ENCODE measurements around the gene CIZ1.

The CIZ1 gene

GRCh38 chr9:128125580-128126354 is 65.6 kb downstream of the CIZ1 start:
- peak overlapping the region; percentile 16 for H4K12ac ChIP-seq (ENCODE audit: low read depth, low read length)
- no peak overlapping the region for H2BK5ac ChIP-seq (ENCODE audit: low read depth, low read length, poor library complexity)
- no peak overlapping the region for H3K9ac ChIP-seq (ENCODE audit: low read length)
- H2AFZ ChIP-seq (ENCODE audit: insufficient read depth, low read length, poor library complexity): no peak overlapping the region
- no peak overlapping the region for H3K23ac ChIP-seq (ENCODE audit: low read length)
- no peaks in the 10 kb centered on the region for H3K27me3 ChIP-seq (ENCODE audit: insufficient read depth, low read length)
- DNase-seq: no peak
- no peak overlapping the region for H2BK120ac ChIP-seq (ENCODE audit: insufficient read depth, low read length, poor library complexity)
- H3K4me2 ChIP-seq (ENCODE audit: low read length): no peak overlapping the region
- H3K4me3 ChIP-seq (ENCODE audit: low read depth, low read length): no peak overlapping the region
- H4K8ac ChIP-seq (ENCODE audit: low read depth, low read length): no peak overlapping the region
- no peak overlapping the region for H3K14ac ChIP-seq (ENCODE audit: low read length)
- no peak overlapping the region for H3K27ac ChIP-seq (ENCODE audit: low read depth, low read length)
- no peak overlapping the region for H4K91ac ChIP-seq (ENCODE audit: low read depth, low read length)
- peaks cover 34 to 39% of the 10 kb centered on the region in 2 experiments for H3K36me3 ChIP-seq (ENCODE audit: control insufficient read depth in 1 of 2, insufficient read depth in 2 of 2, low read length in 2 of 2)
- H3K79me1 ChIP-seq (ENCODE audit: low read length): peaks cover 16% of the 10 kb centered on the region
- peaks cover 6% of the 10 kb centered on the region for H3K9me3 ChIP-seq (ENCODE audit: insufficient read depth, low read depth, low read length)
- H3K79me2 ChIP-seq (ENCODE audit: control insufficient read depth, insufficient read depth, low read length, poor library complexity): peaks cover 14% of the 10 kb centered on the region
- H3K4me1 ChIP-seq (ENCODE audit: control insufficient read depth in 1 of 2, insufficient read depth in 2 of 2, low read length in 2 of 2): peaks cover 5 to 13% of the 10 kb centered on the region in 2 experiments
- H2BK12ac ChIP-seq (ENCODE audit: low read length): no peak overlapping the region
- H3K18ac ChIP-seq (ENCODE audit: low read length): peak overlapping the region; percentile 33
- peak overlapping the region; percentile 19 for H3K4ac ChIP-seq (ENCODE audit: low read depth, low read length)
- WGBS (ENCODE audit: extremely low coverage, insufficient coverage, insufficient read length): no CpG with 5 or more reads among the region's 10 CpGs
- no peak overlapping the region for H2AK5ac ChIP-seq (ENCODE audit: low read length)

- no peak overlapping the region for H2BK120ac ChIP-seq (ENCODE audit: insufficient read depth, low read length, poor library complexity)
- H2AFZ ChIP-seq (ENCODE audit: insufficient read depth, low read length, poor library complexity): no peak overlapping the region
- peaks cover 41 to 44% of the 10 kb centered on the region in 2 experiments for H3K36me3 ChIP-seq (ENCODE audit: control insufficient read depth in 1 of 2, insufficient read depth in 2 of 2, low read length in 2 of 2)
- no peak overlapping the region for H3K4ac ChIP-seq (ENCODE audit: low read depth, low read length)
- H2BK5ac ChIP-seq (ENCODE audit: low read depth, low read length, poor library complexity): no peak overlapping the region
- H3K4me3 ChIP-seq (ENCODE audit: low read depth, low read length): no peak overlapping the region
- peaks cover 16% of the 10 kb centered on the region for H3K79me1 ChIP-seq (ENCODE audit: low read length)
- no peak overlapping the region for H4K8ac ChIP-seq (ENCODE audit: low read depth, low read length)
- H2BK12ac ChIP-seq (ENCODE audit: low read length): no peak overlapping the region
- H3K27ac ChIP-seq (ENCODE audit: low read depth, low read length): no peak overlapping the region
- peaks cover 7% of the 10 kb centered on the region for H3K9me3 ChIP-seq (ENCODE audit: insufficient read depth, low read depth, low read length)
- no peaks in the 10 kb centered on the region for H3K27me3 ChIP-seq (ENCODE audit: insufficient read depth, low read length)
- H3K18ac ChIP-seq (ENCODE audit: low read length): peak overlapping the region; percentile 12
- H3K23ac ChIP-seq (ENCODE audit: low read length): no peak overlapping the region
- peaks cover 14% of the 10 kb centered on the region for H3K79me2 ChIP-seq (ENCODE audit: control insufficient read depth, insufficient read depth, low read length, poor library complexity)
- H3K9ac ChIP-seq (ENCODE audit: low read length): peak overlapping the region; percentile 16
- no peak overlapping the region for H4K12ac ChIP-seq (ENCODE audit: low read depth, low read length)
- DNase-seq: peak in 1 of 2 donors; percentile 43
- peaks cover 5 to 13% of the 10 kb centered on the region in 2 experiments for H3K4me1 ChIP-seq (ENCODE audit: control insufficient read depth in 1 of 2, insufficient read depth in 2 of 2, low read length in 2 of 2)
- H2AK5ac ChIP-seq (ENCODE audit: low read length): no peak overlapping the region
- WGBS (ENCODE audit: extremely low coverage, insufficient coverage, insufficient read length): no CpG with 5 or more reads among the region's 16 CpGs
- H4K91ac ChIP-seq (ENCODE audit: low read depth, low read length): no peak overlapping the region
- H3K14ac ChIP-seq (ENCODE audit: low read length): no peak overlapping the region
- H3K4me2 ChIP-seq (ENCODE audit: low read length): no peak overlapping the region
Measured at GRCh38 chr9:128124873-128125579, 66.3 kb downstream of the CIZ1 start.

- Histone ChIP-seq H2AK5ac (ENCODE audit: low read length) (no peak overlapping the region), H3K36me3 (ENCODE audit: control insufficient read depth in 1 of 2, insufficient read depth in 2 of 2, low read length in 2 of 2) (peaks cover 42 to 44% of the 10 kb centered on the region in 2 experiments), H4K91ac (ENCODE audit: low read depth, low read length) (no peak overlapping the region), H3K9ac (ENCODE audit: low read length) (no peak overlapping the region), H3K18ac (ENCODE audit: low read length) (peak overlapping the region; percentile 12), H3K27me3 (ENCODE audit: insufficient read depth, low read length) (no peaks in the 10 kb centered on the region), H4K12ac (ENCODE audit: low read depth, low read length) (no peak overlapping the region), H3K23ac (ENCODE audit: low read length) (no peak overlapping the region), H3K14ac (ENCODE audit: low read length) (no peak overlapping the region), H3K4ac (ENCODE audit: low read depth, low read length) (no peak overlapping the region), H2BK5ac (ENCODE audit: low read depth, low read length, poor library complexity) (no peak overlapping the region), H2AFZ (ENCODE audit: insufficient read depth, low read length, poor library complexity) (no peak overlapping the region), H3K4me3 (ENCODE audit: low read depth, low read length) (no peak overlapping the region), H4K8ac (ENCODE audit: low read depth, low read length) (no peak overlapping the region), H2BK120ac (ENCODE audit: insufficient read depth, low read length, poor library complexity) (no peak overlapping the region), H3K9me3 (ENCODE audit: insufficient read depth, low read depth, low read length) (peaks cover 7% of the 10 kb centered on the region), H3K4me1 (ENCODE audit: control insufficient read depth in 1 of 2, insufficient read depth in 2 of 2, low read length in 2 of 2) (peaks cover 5 to 13% of the 10 kb centered on the region in 2 experiments), H2BK12ac (ENCODE audit: low read length) (no peak overlapping the region), H3K79me2 (ENCODE audit: control insufficient read depth, insufficient read depth, low read length, poor library complexity) (peaks cover 14% of the 10 kb centered on the region), H3K79me1 (ENCODE audit: low read length) (peaks cover 16% of the 10 kb centered on the region), H3K27ac (ENCODE audit: low read depth, low read length) (no peak overlapping the region), H3K4me2 (ENCODE audit: low read length) (no peak overlapping the region)
- no CpG with 5 or more reads among the region's 8 CpGs for WGBS (ENCODE audit: extremely low coverage, insufficient coverage, insufficient read length)
- DNase-seq: peak in 1 of 2 donors; percentile 11
Measured at GRCh38 chr9:128124451-128124850, 66.9 kb downstream of the CIZ1 start.

- Histone ChIP-seq H3K18ac (ENCODE audit: low read length) (no peak overlapping the region), H3K79me1 (ENCODE audit: low read length) (peaks cover 14% of the 10 kb centered on the region), H2AFZ (ENCODE audit: insufficient read depth, low read length, poor library complexity) (no peak overlapping the region), H4K8ac (ENCODE audit: low read depth, low read length) (no peak overlapping the region), H3K4me1 (ENCODE audit: control insufficient read depth in 1 of 2, insufficient read depth in 2 of 2, low read length in 2 of 2) (peaks cover 5 to 7% of the 10 kb centered on the region in 2 experiments), H3K9ac (ENCODE audit: low read length) (no peak overlapping the region), H3K23ac (ENCODE audit: low read length) (no peak overlapping the region), H2BK12ac (ENCODE audit: low read length) (no peak overlapping the region), H3K14ac (ENCODE audit: low read length) (no peak overlapping the region), H3K79me2 (ENCODE audit: control insufficient read depth, insufficient read depth, low read length, poor library complexity) (peaks cover 13% of the 10 kb centered on the region), H4K12ac (ENCODE audit: low read depth, low read length) (no peak overlapping the region), H3K36me3 (ENCODE audit: control insufficient read depth in 1 of 2, insufficient read depth in 2 of 2, low read length in 2 of 2) (peaks cover 42 to 44% of the 10 kb centered on the region in 2 experiments), H3K27ac (ENCODE audit: low read depth, low read length) (no peak overlapping the region), H3K9me3 (ENCODE audit: insufficient read depth, low read depth, low read length) (peaks cover 4% of the 10 kb centered on the region), H3K4me3 (ENCODE audit: low read depth, low read length) (no peak overlapping the region), H2AK5ac (ENCODE audit: low read length) (no peak overlapping the region), H3K4me2 (ENCODE audit: low read length) (no peak overlapping the region), H4K91ac (ENCODE audit: low read depth, low read length) (no peak overlapping the region), H2BK5ac (ENCODE audit: low read depth, low read length, poor library complexity) (no peak overlapping the region), H3K27me3 (ENCODE audit: insufficient read depth, low read length) (no peaks in the 10 kb centered on the region), H2BK120ac (ENCODE audit: insufficient read depth, low read length, poor library complexity) (no peak overlapping the region), H3K4ac (ENCODE audit: low read depth, low read length) (no peak overlapping the region)
- DNase-seq: no peak
- no CpG with 5 or more reads among the region's 21 CpGs for WGBS (ENCODE audit: extremely low coverage, insufficient coverage, insufficient read length)
Measured at GRCh38 chr9:128123451-128124080, 67.8 kb downstream of the CIZ1 start.
